OCI-LY7 (cell line): Measurements from ENCODE around the gene STX8.

Experiments used
- EZH2phosphoT487 ChIP-seq: fragments of 200-600 bp; sonication (generic); IDR thresholded peaks from 2 replicates; pipeline ENCODE4 v1.6.1; 2018; ENCODE audit warnings: low read depth, borderline replicate concordance, mild to moderate bottlenecking, mixed run types, antibody characterized with exemption, low read length, moderate library complexity, mixed read lengths
- TF ChIP-seq, protein P1 (sequence below): fragments of 200-600 bp; sonication (generic); conservative IDR thresholded peaks from 2 replicates; pipeline ENCODE4 v1.5.1; 2014; ENCODE audit warnings: mild to moderate bottlenecking, antibody characterized with exemption, low read length, moderate library complexity, mixed read lengths

DNA sequence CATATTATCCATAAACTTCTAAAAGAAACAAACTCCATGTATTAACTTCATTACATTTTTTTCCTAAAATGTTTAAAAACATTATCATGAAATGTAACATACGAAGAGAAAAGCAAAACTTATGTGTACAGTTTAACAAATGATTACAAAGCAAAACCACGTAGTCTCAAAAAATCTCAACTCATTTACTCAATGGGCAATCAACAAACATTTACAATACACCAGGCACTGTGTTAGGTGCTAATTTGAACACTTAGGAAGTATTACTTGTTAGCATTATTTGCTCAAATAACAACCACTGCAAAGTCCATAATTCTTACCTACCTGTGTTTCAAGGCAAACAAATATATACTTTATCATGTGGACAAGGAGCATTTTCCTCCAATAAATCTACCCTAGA is 164.9 kb downstream of the STX8 start:
- TF ChIP-seq, protein P1, sequence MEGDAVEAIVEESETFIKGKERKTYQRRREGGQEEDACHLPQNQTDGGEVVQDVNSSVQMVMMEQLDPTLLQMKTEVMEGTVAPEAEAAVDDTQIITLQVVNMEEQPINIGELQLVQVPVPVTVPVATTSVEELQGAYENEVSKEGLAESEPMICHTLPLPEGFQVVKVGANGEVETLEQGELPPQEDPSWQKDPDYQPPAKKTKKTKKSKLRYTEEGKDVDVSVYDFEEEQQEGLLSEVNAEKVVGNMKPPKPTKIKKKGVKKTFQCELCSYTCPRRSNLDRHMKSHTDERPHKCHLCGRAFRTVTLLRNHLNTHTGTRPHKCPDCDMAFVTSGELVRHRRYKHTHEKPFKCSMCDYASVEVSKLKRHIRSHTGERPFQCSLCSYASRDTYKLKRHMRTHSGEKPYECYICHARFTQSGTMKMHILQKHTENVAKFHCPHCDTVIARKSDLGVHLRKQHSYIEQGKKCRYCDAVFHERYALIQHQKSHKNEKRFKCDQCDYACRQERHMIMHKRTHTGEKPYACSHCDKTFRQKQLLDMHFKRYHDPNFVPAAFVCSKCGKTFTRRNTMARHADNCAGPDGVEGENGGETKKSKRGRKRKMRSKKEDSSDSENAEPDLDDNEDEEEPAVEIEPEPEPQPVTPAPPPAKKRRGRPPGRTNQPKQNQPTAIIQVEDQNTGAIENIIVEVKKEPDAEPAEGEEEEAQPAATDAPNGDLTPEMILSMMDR, result no peak
- no peak for TF ChIP-seq EZH2phosphoT487
